Esophagus muscularis mucosa (tissue), 4 donors: ENCODE results near the gene CBLB.

ENCODE experiments used
- CTCF ChIP-seq, 3 experiments: fragments of 200-600 bp in 2 of 3; fragments of 450-650 bp in 1 of 3; sonication (generic) in 2 of 3; IDR thresholded peaks; one replicate each; pipeline ENCODE4 v1.5.1; 2017 to 2019; ENCODE audit warnings: antibody characterized with exemption in 3 of 3, mild to moderate bottlenecking in 2 of 3, moderate library complexity in 1 of 3
- EP300 ChIP-seq: sonication (generic); formaldehyde crosslinking; IDR thresholded peaks from one replicate; pipeline ENCODE4 v1.6.1; 2017; ENCODE audit warnings: antibody characterized with exemption
- POLR2A ChIP-seq: fragments of 450-650 bp; IDR thresholded peaks from one replicate; pipeline ENCODE4 v1.6.1; 2017; ENCODE audit warnings: antibody characterized with exemption, moderate library complexity, mild to moderate bottlenecking, low read depth
- POLR2AphosphoS5 ChIP-seq, 2 donors: sonication (generic); formaldehyde crosslinking; IDR thresholded peaks; one replicate each; pipeline ENCODE4 v1.6.1; 2017; ENCODE audit warnings: antibody characterized with exemption in 2 of 2

- TF ChIP-seq CTCF (IDR thresholded peaks at IDR 0.05) (no peak), EP300 (no peak), POLR2A (no peak), POLR2AphosphoS5 (IDR thresholded peaks at IDR 0.05) (no peak)
Observed at GRCh38 chr3:105745046-105745445, 123.8 kb downstream of the CBLB start.
